WTC11 (cell line): ENCODE data around the gene NTSR1. TPM values are rescaled to one million over a fixed set of nuclear protein-coding genes. Genes with fewer than 3 reads are reported as not detected.

ENCODE experiments used
- ATAC-seq: fragments of 200-7000 bp; cut with Tn5 transposase; 2 replicates; pipeline ENCODE4 v1.10.0; 2021; ENCODE audit warnings: mild to moderate bottlenecking, moderate library complexity
- CTCF ChIA-PET: fragments of 300-600 bp; sonication (Branson Sonifier 250); formaldehyde crosslinking; loops from one replicate; lab custom pipeline; 2021; ENCODE audit warnings: antibody characterized with exemption; lab: Charles Lee
- POLR2A ChIA-PET: fragments of 350-600 bp; sonication (Branson Sonifier 250); formaldehyde crosslinking; loops from one replicate; lab custom pipeline; 2021; ENCODE audit warnings: antibody characterized with exemption; lab: Charles Lee
- DNase-seq: peaks from one replicate; pipeline ENCODE4 v3.0.0; 2021; ENCODE audit warnings: low spot score
- H3K27ac Mint-ChIP-seq: 2 replicates; pipeline ENCODE4 v1.8.0; 2021; ENCODE audit warnings: mixed read lengths
- H3K27me3 Mint-ChIP-seq: 2 replicates; pipeline ENCODE4 v1.8.0; 2021; ENCODE audit warnings: low read depth, mild to moderate bottlenecking, moderate library complexity, mixed read lengths
- H3K36me3 Mint-ChIP-seq: 2 replicates; pipeline ENCODE4 v1.8.0; 2021; ENCODE audit warnings: mixed read lengths
- H3K4me1 Mint-ChIP-seq: 2 replicates; pipeline ENCODE4 v1.8.0; 2022; ENCODE audit warnings: mixed read lengths
- H3K4me3 Mint-ChIP-seq: 2 replicates; pipeline ENCODE4 v1.8.0; 2021; ENCODE audit warnings: mild to moderate bottlenecking, moderate library complexity, mixed read lengths
- H3K9me3 Mint-ChIP-seq: 2 replicates; pipeline ENCODE4 v1.8.0; 2021; ENCODE audit warnings: mixed read lengths
- ATF1 ChIP-seq: sonication (generic); formaldehyde crosslinking; IDR thresholded peaks from 2 replicates; pipeline ENCODE4 v1.8.1; 2023; ENCODE audit warnings: mild to moderate bottlenecking, moderate library complexity, missing genetic modification reagents
- ATF2 ChIP-seq: sonication (generic); formaldehyde crosslinking; IDR thresholded peaks from 2 replicates; pipeline ENCODE4 v1.8.1; 2022; ENCODE audit warnings: low read depth, missing genetic modification reagents, borderline replicate concordance
- CDX4 ChIP-seq: fragments of 250-450 bp; sonication (Bioruptor Pico); IDR thresholded peaks from 2 replicates; pipeline ENCODE4 v1.9.0; 2021; ENCODE audit warnings: moderate library complexity, mild to moderate bottlenecking, inconsistent platforms, borderline replicate concordance
- CREB1 ChIP-seq: sonication (generic); formaldehyde crosslinking; IDR thresholded peaks from 2 replicates; pipeline ENCODE4 v1.8.0; 2023; ENCODE audit warnings: mild to moderate bottlenecking, missing genetic modification reagents
- E2F4 ChIP-seq: sonication (generic); formaldehyde crosslinking; IDR thresholded peaks from 2 replicates; pipeline ENCODE4 v1.8.1; 2022; ENCODE audit warnings: low read depth, mild to moderate bottlenecking, moderate library complexity, missing genetic modification reagents, borderline replicate concordance
- FOXK1 ChIP-seq: sonication (generic); formaldehyde crosslinking; IDR thresholded peaks from 2 replicates; pipeline ENCODE4 v1.8.0; 2022; ENCODE audit warnings: mild to moderate bottlenecking, moderate library complexity, missing genetic modification reagents
- NFE2L1 ChIP-seq: sonication (generic); formaldehyde crosslinking; IDR thresholded peaks from 2 replicates; pipeline ENCODE4 v1.8.1; 2023; ENCODE audit warnings: missing genetic modification reagents
- SMAD3 ChIP-seq: sonication (generic); formaldehyde crosslinking; IDR thresholded peaks from 2 replicates; pipeline ENCODE4 v1.8.0; 2022; ENCODE audit warnings: missing genetic modification reagents, mild to moderate bottlenecking, borderline replicate concordance
- SOX15 ChIP-seq: fragments of 250-450 bp; sonication (Bioruptor Pico); IDR thresholded peaks from 2 replicates; pipeline ENCODE4 v1.9.0; 2021; ENCODE audit warnings: mild to moderate bottlenecking
- SP1 ChIP-seq: sonication (generic); formaldehyde crosslinking; conservative IDR thresholded peaks from 2 replicates; pipeline ENCODE4 v1.8.1; 2022; ENCODE audit warnings: missing genetic modification reagents
- TEAD4 ChIP-seq: sonication (generic); formaldehyde crosslinking; IDR thresholded peaks from 2 replicates; pipeline ENCODE4 v1.8.0; 2022; ENCODE audit warnings: mild to moderate bottlenecking, missing genetic modification reagents
- ZBTB43 ChIP-seq: sonication (generic); formaldehyde crosslinking; IDR thresholded peaks from 2 replicates; pipeline ENCODE4 v1.8.1; 2023; ENCODE audit warnings: mild to moderate bottlenecking, missing genetic modification reagents
- ZNF671 ChIP-seq: fragments of 250-450 bp; sonication (Bioruptor Pico); IDR thresholded peaks from 2 replicates; pipeline ENCODE4 v1.8.0; 2021; ENCODE audit warnings: mild to moderate bottlenecking
- total RNA-seq: library from RNA; stranded (reverse); gene quantifications from 3 replicates; pipeline ENCODE4 v1.2.3, GENCODE V29; 2021
- TF ChIP-seq, protein P1 (sequence below): sonication (generic); formaldehyde crosslinking; IDR thresholded peaks from 2 replicates; pipeline ENCODE4 v1.8.1; 2023; ENCODE audit warnings: mild to moderate bottlenecking, missing genetic modification reagents, moderate library complexity
- TF ChIP-seq, protein P2 (sequence below): sonication (generic); formaldehyde crosslinking; IDR thresholded peaks from 2 replicates; pipeline ENCODE4 v1.8.0; 2022; ENCODE audit warnings: mild to moderate bottlenecking, missing genetic modification reagents
- TF ChIP-seq, protein P3 (sequence below): sonication (generic); formaldehyde crosslinking; IDR thresholded peaks from 2 replicates; pipeline ENCODE4 v1.8.0; 2023; ENCODE audit warnings: missing genetic modification reagents
- TF ChIP-seq, protein P4 (sequence below): fragments of 250-450 bp; sonication (Bioruptor Pico); IDR thresholded peaks from 2 replicates; pipeline ENCODE4 v1.8.0; 2021; ENCODE audit warnings: mild to moderate bottlenecking

Gene NTSR1
- total RNA-seq, 1 experiment from 2014 or later: 0.63 TPM

DNA sequence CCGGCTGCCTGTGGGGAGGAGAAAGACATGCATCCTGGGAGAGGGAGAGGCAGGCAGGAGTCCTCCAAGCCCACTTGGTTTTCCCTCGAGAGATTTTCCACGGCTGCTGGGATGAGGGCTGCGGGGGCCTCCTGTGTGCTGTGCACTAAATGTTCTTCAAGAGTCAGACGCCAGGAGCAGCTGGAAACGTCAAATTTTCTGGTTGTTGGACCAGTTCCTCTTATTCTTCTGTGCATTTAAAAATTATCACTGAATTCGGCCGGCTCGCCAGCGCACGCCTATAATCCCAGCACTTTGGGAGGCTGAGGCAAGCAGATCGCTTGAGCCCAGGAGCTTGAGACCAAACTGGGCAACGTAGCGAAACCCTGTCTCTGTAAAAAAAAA is 32.8 kb upstream of the NTSR1 start:
- no peak for ATAC-seq
- Mint-ChIP-seq H3K4me3 (no peak overlapping the region), H3K36me3 (peaks cover 7% of the 10 kb centered on the region), H3K9me3 (peaks cover 14% of the 10 kb centered on the region), H3K27ac (no peak overlapping the region), H3K4me1 (no peaks in the 10 kb centered on the region), H3K27me3 (peaks cover 2% of the 10 kb centered on the region)
- ChIA-PET POLR2A (no interaction called here), CTCF (interaction anchor here (1.3 to 3.1 kb wide), 2 partner anchors 12 to 116 kb away, joined by 6 to 11 read pairs; no protein-coding TSS in a partner anchor)
- DNase-seq: no peak
- TF ChIP-seq CDX4 (CRISPR knock-in tag) (no peak), ZNF671 (no peak), E2F4 (CRISPR knock-in tag) (no peak), CREB1 (CRISPR knock-in tag) (no peak)
- TF ChIP-seq, protein P1, sequence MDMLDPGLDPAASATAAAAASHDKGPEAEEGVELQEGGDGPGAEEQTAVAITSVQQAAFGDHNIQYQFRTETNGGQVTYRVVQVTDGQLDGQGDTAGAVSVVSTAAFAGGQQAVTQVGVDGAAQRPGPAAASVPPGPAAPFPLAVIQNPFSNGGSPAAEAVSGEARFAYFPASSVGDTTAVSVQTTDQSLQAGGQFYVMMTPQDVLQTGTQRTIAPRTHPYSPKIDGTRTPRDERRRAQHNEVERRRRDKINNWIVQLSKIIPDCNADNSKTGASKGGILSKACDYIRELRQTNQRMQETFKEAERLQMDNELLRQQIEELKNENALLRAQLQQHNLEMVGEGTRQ: no peak

DNA sequence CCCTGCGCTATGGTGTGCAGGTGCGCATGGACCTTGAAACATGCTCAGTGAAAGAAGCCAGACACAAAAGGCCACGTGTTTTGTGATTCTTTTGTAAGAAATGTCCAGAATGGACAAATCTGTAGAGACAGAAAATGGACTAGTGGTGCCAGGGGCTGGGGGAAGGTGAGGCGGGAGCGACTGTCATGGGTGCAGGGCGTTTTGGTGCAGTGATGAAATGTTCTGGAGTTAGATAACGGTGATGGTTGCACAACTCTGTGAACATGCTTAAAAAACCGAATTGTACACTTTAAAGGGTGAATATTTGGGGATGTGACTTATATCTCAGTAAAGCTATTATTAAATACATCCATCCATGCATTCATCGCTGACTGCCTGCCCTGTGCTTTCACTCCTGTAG is 31.7 kb upstream of the NTSR1 start:
- H3K4me3 Mint-ChIP-seq: no peak overlapping the region
- no peak overlapping the region for H3K27ac Mint-ChIP-seq
- CTCF ChIA-PET: interaction anchor here (1.1 to 1.3 kb wide), 2 partner anchors 31 to 117 kb away, joined by 3 read pairs; no protein-coding TSS in a partner anchor

GRCh38 chr20:62677678-62678077 is 31.0 kb upstream of the NTSR1 start:
- DNase-seq (no peak), ATAC-seq (no peak)
- H3K9me3 Mint-ChIP-seq: peaks cover 15% of the 10 kb centered on the region
- peaks cover 7% of the 10 kb centered on the region for H3K36me3 Mint-ChIP-seq
- CTCF ChIA-PET: interaction anchor here (0.7 to 1.9 kb wide), 8 partner anchors 10 to 295 kb away, joined by 3 to 8 read pairs (median 3); no protein-coding TSS in a partner anchor
- H3K4me1 Mint-ChIP-seq: no peaks in the 10 kb centered on the region
- TF ChIP-seq ATF2 (CRISPR knock-in tag): no peak
- no peak for TF ChIP-seq FOXK1 (CRISPR knock-in tag)
- no peak for TF ChIP-seq ATF1 (CRISPR knock-in tag)
- TF ChIP-seq SOX15 (CRISPR knock-in tag): no peak
- no peak for TF ChIP-seq TEAD4 (CRISPR knock-in tag)
- no peak for TF ChIP-seq NFE2L1 (CRISPR knock-in tag)
- no peak for TF ChIP-seq ZBTB43 (CRISPR knock-in tag)
- TF ChIP-seq, protein P2, sequence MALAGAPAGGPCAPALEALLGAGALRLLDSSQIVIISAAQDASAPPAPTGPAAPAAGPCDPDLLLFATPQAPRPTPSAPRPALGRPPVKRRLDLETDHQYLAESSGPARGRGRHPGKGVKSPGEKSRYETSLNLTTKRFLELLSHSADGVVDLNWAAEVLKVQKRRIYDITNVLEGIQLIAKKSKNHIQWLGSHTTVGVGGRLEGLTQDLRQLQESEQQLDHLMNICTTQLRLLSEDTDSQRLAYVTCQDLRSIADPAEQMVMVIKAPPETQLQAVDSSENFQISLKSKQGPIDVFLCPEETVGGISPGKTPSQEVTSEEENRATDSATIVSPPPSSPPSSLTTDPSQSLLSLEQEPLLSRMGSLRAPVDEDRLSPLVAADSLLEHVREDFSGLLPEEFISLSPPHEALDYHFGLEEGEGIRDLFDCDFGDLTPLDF (CRISPR knock-in tag): no peak
- TF ChIP-seq, protein P3, sequence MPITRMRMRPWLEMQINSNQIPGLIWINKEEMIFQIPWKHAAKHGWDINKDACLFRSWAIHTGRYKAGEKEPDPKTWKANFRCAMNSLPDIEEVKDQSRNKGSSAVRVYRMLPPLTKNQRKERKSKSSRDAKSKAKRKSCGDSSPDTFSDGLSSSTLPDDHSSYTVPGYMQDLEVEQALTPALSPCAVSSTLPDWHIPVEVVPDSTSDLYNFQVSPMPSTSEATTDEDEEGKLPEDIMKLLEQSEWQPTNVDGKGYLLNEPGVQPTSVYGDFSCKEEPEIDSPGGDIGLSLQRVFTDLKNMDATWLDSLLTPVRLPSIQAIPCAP (CRISPR knock-in tag): no peak
- no peak for TF ChIP-seq SP1 (CRISPR knock-in tag)
- H3K4me3 Mint-ChIP-seq: no peak overlapping the region
- H3K27me3 Mint-ChIP-seq: peaks cover 4% of the 10 kb centered on the region
- POLR2A ChIA-PET: no interaction called here
- H3K27ac Mint-ChIP-seq: no peak overlapping the region

More for the DNA sequence above, 31.7 kb upstream of the NTSR1 start:
- POLR2A ChIA-PET: no interaction called here
- Mint-ChIP-seq H3K4me1 (no peaks in the 10 kb centered on the region), H3K27me3 (peaks cover 4% of the 10 kb centered on the region), H3K36me3 (peaks cover 7% of the 10 kb centered on the region)
- ATAC-seq (no peak), DNase-seq (no peak)
- TF ChIP-seq, protein P4, sequence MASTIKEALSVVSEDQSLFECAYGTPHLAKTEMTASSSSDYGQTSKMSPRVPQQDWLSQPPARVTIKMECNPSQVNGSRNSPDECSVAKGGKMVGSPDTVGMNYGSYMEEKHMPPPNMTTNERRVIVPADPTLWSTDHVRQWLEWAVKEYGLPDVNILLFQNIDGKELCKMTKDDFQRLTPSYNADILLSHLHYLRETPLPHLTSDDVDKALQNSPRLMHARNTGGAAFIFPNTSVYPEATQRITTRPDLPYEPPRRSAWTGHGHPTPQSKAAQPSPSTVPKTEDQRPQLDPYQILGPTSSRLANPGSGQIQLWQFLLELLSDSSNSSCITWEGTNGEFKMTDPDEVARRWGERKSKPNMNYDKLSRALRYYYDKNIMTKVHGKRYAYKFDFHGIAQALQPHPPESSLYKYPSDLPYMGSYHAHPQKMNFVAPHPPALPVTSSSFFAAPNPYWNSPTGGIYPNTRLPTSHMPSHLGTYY (CRISPR knock-in tag): no peak
- TF ChIP-seq TEAD4 (CRISPR knock-in tag) (no peak), SMAD3 (CRISPR knock-in tag) (no peak)
- TF ChIP-seq, all 79 proteins: peak for 0
- peaks cover 15% of the 10 kb centered on the region for H3K9me3 Mint-ChIP-seq
